Measurements from ENCODE around the gene TERC. TPM values are rescaled to one million over a fixed set of nuclear protein-coding genes. Genes with fewer than 3 reads are reported as not detected.

TERC gene
- total and polyA plus RNA-seq, 3 donors from 2014 or later, result 512 to 1,059 TPM; not detected in 1

- no peaks in the 10 kb centered on the region for H3K4me1 ChIP-seq
- H3K4me3 ChIP-seq, result no peak overlapping the region
- H3K27ac ChIP-seq, result no peak overlapping the region
- H3K9me3 ChIP-seq, result no peaks in the 10 kb centered on the region
- H3K36me3 ChIP-seq (ENCODE audit: low read depth, missing control alignments), result no peaks in the 10 kb centered on the region
- TF ChIP-seq POLR2A (IDR thresholded peaks at IDR 0.05) (no peak), CTCF (IDR thresholded peaks at IDR 0.05) (no peak)
- WGBS, 2 donors, result 80 to 84% methylated on average over 4 of the region's 4 CpGs
- DNase-seq, result no peak
- intact Hi-C loops (cut with DNase I; ENCODE audit: low total_unique reads), result no loop called here
- H3K27me3 ChIP-seq, result no peaks in the 10 kb centered on the region
These were observed 26.0 kb upstream of the TERC start for GRCh38 chr3:169790687-169791429.

- H3K27me3 ChIP-seq, result no peaks in the 10 kb centered on the region
- H3K9me3 ChIP-seq, result no peaks in the 10 kb centered on the region
- no peak for TF ChIP-seq POLR2A (IDR thresholded peaks at IDR 0.05)
- no peak for TF ChIP-seq CTCF (IDR thresholded peaks at IDR 0.05)
- H3K4me3 ChIP-seq, result no peak overlapping the region
- DNase-seq, result no peak
- H3K4me1 ChIP-seq, result no peaks in the 10 kb centered on the region
- H3K36me3 ChIP-seq (ENCODE audit: low read depth, missing control alignments), result no peaks in the 10 kb centered on the region
- intact Hi-C loops (cut with DNase I; ENCODE audit: low total_unique reads), result no loop called here
- H3K27ac ChIP-seq, result no peak overlapping the region
These were observed 25.4 kb upstream of the TERC start for GRCh38 chr3:169790219-169790618.

- no peak overlapping the region for H3K27ac ChIP-seq
- intact Hi-C loops (cut with DNase I; ENCODE audit: low total_unique reads), result no loop called here
- no peaks in the 10 kb centered on the region for H3K27me3 ChIP-seq
- no peaks in the 10 kb centered on the region for H3K4me1 ChIP-seq
- WGBS, 2 donors, result 90 to 93% methylated on average over 1 of the region's 1 CpG
- no peak overlapping the region for H3K4me3 ChIP-seq
- no peaks in the 10 kb centered on the region for H3K36me3 ChIP-seq (ENCODE audit: low read depth, missing control alignments)
- no peak for DNase-seq
- H3K9me3 ChIP-seq, result no peaks in the 10 kb centered on the region
- no peak for TF ChIP-seq POLR2A (IDR thresholded peaks at IDR 0.05)
- TF ChIP-seq CTCF (IDR thresholded peaks at IDR 0.05), result no peak
These were observed 22.9 kb upstream of the TERC start for GRCh38 chr3:169787791-169788190.

- WGBS, 2 donors, result 96 to 97% methylated on average over 4 of the region's 4 CpGs
- Histone ChIP-seq H3K9me3 (no peaks in the 10 kb centered on the region), H3K27me3 (no peaks in the 10 kb centered on the region), H3K36me3 (ENCODE audit: low read depth, missing control alignments) (no peaks in the 10 kb centered on the region), H3K4me3 (no peak overlapping the region), H3K4me1 (no peaks in the 10 kb centered on the region), H3K27ac (no peak overlapping the region)
- intact Hi-C loops (cut with DNase I; ENCODE audit: low total_unique reads), result no loop called here
- TF ChIP-seq POLR2A (IDR thresholded peaks at IDR 0.05) (no peak), CTCF (IDR thresholded peaks at IDR 0.05) (no peak)
- DNase-seq, result no peak
These were observed 22.3 kb upstream of the TERC start for GRCh38 chr3:169787120-169787519.

Measured in testis (tissue), 3 donors.